Testis (tissue), 3 donors: ENCODE measurements around the gene MRAP. TPM values are rescaled to one million over a fixed set of nuclear protein-coding genes. Genes with fewer than 3 reads are reported as not detected.

Experiments used
- DNase-seq: peaks from one replicate; pipeline ENCODE4 v3.0.0-alpha.2; 2019
- H3K27ac ChIP-seq, 2 donors: fragments of 200-600 bp; sonication (generic); one replicate each; pipeline ENCODE4 v1.5.1; 2019
- H3K27me3 ChIP-seq: fragments of 200-600 bp; sonication (generic); one replicate; pipeline ENCODE4 v1.5.1; 2019
- H3K36me3 ChIP-seq: fragments of 200-600 bp; sonication (generic); one replicate; pipeline ENCODE4 v1.5.1; 2017; ENCODE audit warnings: low read depth; ENCODE audit errors: missing control alignments
- H3K4me1 ChIP-seq: fragments of 200-600 bp; sonication (generic); one replicate; pipeline ENCODE4 v1.5.1; 2019
- H3K4me3 ChIP-seq, 2 donors: fragments of 200-600 bp; sonication (generic); one replicate each; pipeline ENCODE4 v1.5.1; 2017 to 2019
- H3K9me3 ChIP-seq: fragments of 200-600 bp; sonication (generic); one replicate; pipeline ENCODE4 v1.5.1; 2017
- POLR2A ChIP-seq: fragments of 450-650 bp; IDR thresholded peaks from one replicate; pipeline ENCODE4 v1.6.1; 2017; ENCODE audit warnings: antibody characterized with exemption, mild to moderate bottlenecking, moderate library complexity
- WGBS, 2 donors: methylation state at CpG; one replicate each; pipeline ENCODE4 v1.1.5; 2018; 5-methylcytosine and 5-hydroxymethylcytosine counted together
- intact Hi-C: fragments of 100-400 bp; cut with DNase I; formaldehyde crosslinking; loops from one replicate; pipeline ENCODE4 v1.15.1; 2023; ENCODE audit warnings: low total_unique reads
- polyA plus RNA-seq: library from polyadenylated mRNA; stranded (reverse); fragments of 350-450 nt; fragmentation: Illumina TruSeq; extraction: RNeasy Lipid Tissue Mini Kit (QIAGEN cat#74804); gene quantifications from one replicate; pipeline ENCODE4 v1.2.3, GENCODE V29; 2014; ENCODE audit warnings: low read depth, low replicate concordance; ENCODE audit not compliant: insufficient read depth
- total RNA-seq, 2 donors: library from RNA; depleted of rRNA; stranded (reverse); fragments of >200 nt; gene quantifications; one replicate each; pipeline ENCODE4 v1.2.3, GENCODE V29; 2016
- TF ChIP-seq, protein P1 (sequence below), 3 experiments: fragments of 450-650 bp in 2 of 3; fragments of 200-600 bp in 1 of 3; sonication (generic) in 1 of 3; IDR thresholded peaks; one replicate each; pipeline ENCODE4 v1.5.1; 2016 to 2019; ENCODE audit warnings: antibody characterized with exemption in 3 of 3, mild to moderate bottlenecking in 2 of 3, moderate library complexity in 1 of 3

MRAP gene
- total and polyA plus RNA-seq, 3 donors from 2014 or later, result 1.4 to 4.0 (median 2.2) TPM

- Histone ChIP-seq H3K27ac (no peak overlapping the region), H3K36me3 (no peaks in the 10 kb centered on the region), H3K4me1 (no peaks in the 10 kb centered on the region), H3K4me3 (no peak overlapping the region), H3K9me3 (no peaks in the 10 kb centered on the region), H3K27me3 (no peaks in the 10 kb centered on the region)
- no peak for TF ChIP-seq POLR2A
- TF ChIP-seq, protein P1, sequence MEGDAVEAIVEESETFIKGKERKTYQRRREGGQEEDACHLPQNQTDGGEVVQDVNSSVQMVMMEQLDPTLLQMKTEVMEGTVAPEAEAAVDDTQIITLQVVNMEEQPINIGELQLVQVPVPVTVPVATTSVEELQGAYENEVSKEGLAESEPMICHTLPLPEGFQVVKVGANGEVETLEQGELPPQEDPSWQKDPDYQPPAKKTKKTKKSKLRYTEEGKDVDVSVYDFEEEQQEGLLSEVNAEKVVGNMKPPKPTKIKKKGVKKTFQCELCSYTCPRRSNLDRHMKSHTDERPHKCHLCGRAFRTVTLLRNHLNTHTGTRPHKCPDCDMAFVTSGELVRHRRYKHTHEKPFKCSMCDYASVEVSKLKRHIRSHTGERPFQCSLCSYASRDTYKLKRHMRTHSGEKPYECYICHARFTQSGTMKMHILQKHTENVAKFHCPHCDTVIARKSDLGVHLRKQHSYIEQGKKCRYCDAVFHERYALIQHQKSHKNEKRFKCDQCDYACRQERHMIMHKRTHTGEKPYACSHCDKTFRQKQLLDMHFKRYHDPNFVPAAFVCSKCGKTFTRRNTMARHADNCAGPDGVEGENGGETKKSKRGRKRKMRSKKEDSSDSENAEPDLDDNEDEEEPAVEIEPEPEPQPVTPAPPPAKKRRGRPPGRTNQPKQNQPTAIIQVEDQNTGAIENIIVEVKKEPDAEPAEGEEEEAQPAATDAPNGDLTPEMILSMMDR (IDR thresholded peaks at IDR 0.05), result no peak
- 90 to 95% methylated on average over 5 to 16 of the region's 16 CpGs for WGBS, 2 donors
- DNase-seq, result no peak
- intact Hi-C loops, result no loop called here
Measured at GRCh38 chr21:32314806-32315205, 16.2 kb downstream of the MRAP start.

GRCh38 chr21:32315511-32316281, 17.0 kb downstream of the MRAP start:
- intact Hi-C loops, result no loop called here
- Histone ChIP-seq H3K36me3 (no peaks in the 10 kb centered on the region), H3K4me1 (no peaks in the 10 kb centered on the region), H3K4me3 (no peak overlapping the region), H3K27me3 (no peaks in the 10 kb centered on the region), H3K27ac (no peak overlapping the region), H3K9me3 (no peaks in the 10 kb centered on the region)
- 88 to 90% methylated on average over 13 to 14 of the region's 14 CpGs for WGBS, 2 donors
- no peak for TF ChIP-seq POLR2A
- TF ChIP-seq, protein P1 (IDR thresholded peaks at IDR 0.05), result no peak
- DNase-seq, result no peak

GRCh38 chr21:32316361-32317215, 17.9 kb downstream of the MRAP start:
- Histone ChIP-seq H3K9me3 (no peaks in the 10 kb centered on the region), H3K27me3 (no peaks in the 10 kb centered on the region), H3K4me1 (no peaks in the 10 kb centered on the region), H3K4me3 (no peak overlapping the region), H3K27ac (no peak overlapping the region), H3K36me3 (no peaks in the 10 kb centered on the region)
- TF ChIP-seq, protein P1 (IDR thresholded peaks at IDR 0.05), result no peak
- WGBS, 2 donors, result 96% methylated on average over 9 to 22 of the region's 22 CpGs
- no peak for DNase-seq
- intact Hi-C loops, result no loop called here

DNA sequence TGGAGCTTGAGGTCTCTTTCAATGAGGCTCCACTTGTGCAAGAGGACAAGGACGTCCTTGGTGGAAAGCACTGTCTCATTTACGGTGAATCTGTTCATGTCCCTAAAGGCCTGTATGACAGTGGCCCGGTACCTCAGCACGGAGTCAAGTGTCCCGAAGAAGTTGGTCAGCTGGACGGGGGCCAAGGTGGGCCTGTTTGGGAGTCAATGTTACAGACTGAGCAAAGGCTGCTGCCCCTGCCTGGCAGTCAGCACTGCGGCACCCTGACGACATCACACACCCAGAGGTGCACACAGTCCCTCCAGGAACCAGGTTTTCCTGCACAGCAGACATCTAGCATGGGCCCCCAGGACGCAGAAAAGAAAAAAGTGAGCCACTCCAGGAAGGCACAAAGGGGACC, 19.1 kb downstream of the MRAP start:
- Histone ChIP-seq H3K4me3 (no peak overlapping the region), H3K36me3 (no peaks in the 10 kb centered on the region), H3K4me1 (no peaks in the 10 kb centered on the region), H3K9me3 (no peaks in the 10 kb centered on the region), H3K27ac (no peak overlapping the region), H3K27me3 (no peaks in the 10 kb centered on the region)
- no peak for TF ChIP-seq POLR2A
- TF ChIP-seq, protein P1 (IDR thresholded peaks at IDR 0.05), result no peak
- 86 to 97% methylated on average over 6 to 9 of the region's 9 CpGs for WGBS, 2 donors
- intact Hi-C loops, result no loop called here
- DNase-seq, result no peak
